ENCODE measurements around the gene CUL4A.

Gene CUL4A

GRCh38 chr13:113182046-113182445 lies 27.4 kb upstream of the CUL4A start:
- Histone ChIP-seq H3K9ac (ENCODE audit: low read depth, low read length) (no peak overlapping the region), H3K4me3 (ENCODE audit: low read length) (no peak overlapping the region), H3K4me1 (ENCODE audit: insufficient read depth, low read length) (peaks cover 10% of the 10 kb centered on the region), H3K9me3 (ENCODE audit: insufficient read depth, low read depth, low read length) (no peaks in the 10 kb centered on the region), H3K36me3 (ENCODE audit: insufficient read depth, low read depth, low read length) (peaks cover 89% of the 10 kb centered on the region), H3K27me3 (ENCODE audit: insufficient read depth, low read length) (no peaks in the 10 kb centered on the region), H3K27ac (ENCODE audit: low read length) (no peak overlapping the region)

GRCh38 chr13:113183450-113184129 lies 25.8 kb upstream of the CUL4A start:
- Histone ChIP-seq H3K9ac (ENCODE audit: low read depth, low read length) (no peak overlapping the region), H3K9me3 (ENCODE audit: insufficient read depth, low read depth, low read length) (no peaks in the 10 kb centered on the region), H3K36me3 (ENCODE audit: insufficient read depth, low read depth, low read length) (peaks cover 89% of the 10 kb centered on the region), H3K27ac (ENCODE audit: low read length) (no peak overlapping the region), H3K27me3 (ENCODE audit: insufficient read depth, low read length) (no peaks in the 10 kb centered on the region), H3K4me3 (ENCODE audit: low read length) (no peak overlapping the region), H3K4me1 (ENCODE audit: insufficient read depth, low read length) (peaks cover 10% of the 10 kb centered on the region)

- Histone ChIP-seq H3K4me1 (ENCODE audit: insufficient read depth, low read length) (peaks cover under 1% of the 10 kb centered on the region; the same call in 1 of the 2 replicates), H3K4me3 (ENCODE audit: low read length) (no peak overlapping the region), H3K27ac (ENCODE audit: low read length) (no peak overlapping the region), H3K9ac (ENCODE audit: low read depth, low read length) (no peak overlapping the region), H3K36me3 (ENCODE audit: insufficient read depth, low read depth, low read length) (peaks cover 88% of the 10 kb centered on the region), H3K27me3 (ENCODE audit: insufficient read depth, low read length) (no peaks in the 10 kb centered on the region), H3K9me3 (ENCODE audit: insufficient read depth, low read depth, low read length) (no peaks in the 10 kb centered on the region)
Measured at GRCh38 chr13:113184568-113185440, 24.6 kb upstream of the CUL4A start.

GRCh38 chr13:113186061-113186900 lies 23.1 kb upstream of the CUL4A start:
- Histone ChIP-seq H3K4me3 (ENCODE audit: low read length) (no peak overlapping the region), H3K36me3 (ENCODE audit: insufficient read depth, low read depth, low read length) (peaks cover 85% of the 10 kb centered on the region), H3K4me1 (ENCODE audit: insufficient read depth, low read length) (no peaks in the 10 kb centered on the region), H3K9me3 (ENCODE audit: insufficient read depth, low read depth, low read length) (no peaks in the 10 kb centered on the region), H3K27me3 (ENCODE audit: insufficient read depth, low read length) (no peaks in the 10 kb centered on the region), H3K9ac (ENCODE audit: low read depth, low read length) (no peak overlapping the region), H3K27ac (ENCODE audit: low read length) (no peak overlapping the region)

GRCh38 chr13:113187263-113187669 lies 22.1 kb upstream of the CUL4A start:
- H3K27me3 ChIP-seq (ENCODE audit: insufficient read depth, low read length): no peaks in the 10 kb centered on the region
- H3K4me3 ChIP-seq (ENCODE audit: low read length): no peak overlapping the region
- no peaks in the 10 kb centered on the region for H3K4me1 ChIP-seq (ENCODE audit: insufficient read depth, low read length)
- H3K9me3 ChIP-seq (ENCODE audit: insufficient read depth, low read depth, low read length): no peaks in the 10 kb centered on the region
- H3K27ac ChIP-seq (ENCODE audit: low read length): no peak overlapping the region
- H3K36me3 ChIP-seq (ENCODE audit: insufficient read depth, low read depth, low read length): peaks cover 84% of the 10 kb centered on the region
- no peak overlapping the region for H3K9ac ChIP-seq (ENCODE audit: low read depth, low read length)

GRCh38 chr13:113187883-113188665 lies 21.3 kb upstream of the CUL4A start:
- no peaks in the 10 kb centered on the region for H3K4me1 ChIP-seq (ENCODE audit: insufficient read depth, low read length)
- H3K9me3 ChIP-seq (ENCODE audit: insufficient read depth, low read depth, low read length): no peaks in the 10 kb centered on the region
- H3K9ac ChIP-seq (ENCODE audit: low read depth, low read length): no peak overlapping the region
- no peaks in the 10 kb centered on the region for H3K27me3 ChIP-seq (ENCODE audit: insufficient read depth, low read length)
- H3K27ac ChIP-seq (ENCODE audit: low read length): no peak overlapping the region
- peaks cover 87% of the 10 kb centered on the region for H3K36me3 ChIP-seq (ENCODE audit: insufficient read depth, low read depth, low read length)
- H3K4me3 ChIP-seq (ENCODE audit: low read length): no peak overlapping the region

GRCh38 chr13:113190181-113190580 lies 19.2 kb upstream of the CUL4A start:
- Histone ChIP-seq H3K9me3 (ENCODE audit: insufficient read depth, low read depth, low read length) (no peaks in the 10 kb centered on the region), H3K9ac (ENCODE audit: low read depth, low read length) (no peak overlapping the region), H3K4me3 (ENCODE audit: low read length) (no peak overlapping the region), H3K27ac (ENCODE audit: low read length) (no peak overlapping the region), H3K36me3 (ENCODE audit: insufficient read depth, low read depth, low read length) (peaks cover 90% of the 10 kb centered on the region), H3K4me1 (ENCODE audit: insufficient read depth, low read length) (no peaks in the 10 kb centered on the region), H3K27me3 (ENCODE audit: insufficient read depth, low read length) (no peaks in the 10 kb centered on the region)

GRCh38 chr13:113192279-113192678 lies 17.1 kb upstream of the CUL4A start:
- Histone ChIP-seq H3K9ac (ENCODE audit: low read depth, low read length) (no peak overlapping the region), H3K27ac (ENCODE audit: low read length) (no peak overlapping the region), H3K36me3 (ENCODE audit: insufficient read depth, low read depth, low read length) (peaks cover 93% of the 10 kb centered on the region), H3K9me3 (ENCODE audit: insufficient read depth, low read depth, low read length) (no peaks in the 10 kb centered on the region), H3K4me3 (ENCODE audit: low read length) (no peak overlapping the region), H3K27me3 (ENCODE audit: insufficient read depth, low read length) (no peaks in the 10 kb centered on the region), H3K4me1 (ENCODE audit: insufficient read depth, low read length) (no peaks in the 10 kb centered on the region)

- Histone ChIP-seq H3K4me1 (ENCODE audit: insufficient read depth, low read length) (no peaks in the 10 kb centered on the region), H3K4me3 (ENCODE audit: low read length) (no peak overlapping the region), H3K9me3 (ENCODE audit: insufficient read depth, low read depth, low read length) (no peaks in the 10 kb centered on the region), H3K27ac (ENCODE audit: low read length) (no peak overlapping the region), H3K9ac (ENCODE audit: low read depth, low read length) (no peak overlapping the region), H3K36me3 (ENCODE audit: insufficient read depth, low read depth, low read length) (peaks cover 94% of the 10 kb centered on the region), H3K27me3 (ENCODE audit: insufficient read depth, low read length) (no peaks in the 10 kb centered on the region)
Measured at GRCh38 chr13:113192902-113193301, 16.5 kb upstream of the CUL4A start.

GRCh38 chr13:113195360-113195759 lies 14.1 kb upstream of the CUL4A start:
- Histone ChIP-seq H3K4me1 (ENCODE audit: insufficient read depth, low read length) (no peaks in the 10 kb centered on the region), H3K27ac (ENCODE audit: low read length) (no peak overlapping the region), H3K36me3 (ENCODE audit: insufficient read depth, low read depth, low read length) (peaks cover 95% of the 10 kb centered on the region), H3K4me3 (ENCODE audit: low read length) (no peak overlapping the region), H3K27me3 (ENCODE audit: insufficient read depth, low read length) (no peaks in the 10 kb centered on the region), H3K9ac (ENCODE audit: low read depth, low read length) (no peak overlapping the region), H3K9me3 (ENCODE audit: insufficient read depth, low read depth, low read length) (no peaks in the 10 kb centered on the region)
